NAMALWA (cell line): ENCODE measurements around the gene CST3.
"Not testable (repeated sequence)": the region's sequence is repeated elsewhere in the genome, so short reads cannot be mapped to it uniquely, and the experiment has no call there.

ENCODE experiments used
- DNase-seq: peaks from one replicate; pipeline ENCODE4 v3.0.0-alpha.2; 2015; ENCODE audit warnings: low spot score

The CST3 gene

DNA sequence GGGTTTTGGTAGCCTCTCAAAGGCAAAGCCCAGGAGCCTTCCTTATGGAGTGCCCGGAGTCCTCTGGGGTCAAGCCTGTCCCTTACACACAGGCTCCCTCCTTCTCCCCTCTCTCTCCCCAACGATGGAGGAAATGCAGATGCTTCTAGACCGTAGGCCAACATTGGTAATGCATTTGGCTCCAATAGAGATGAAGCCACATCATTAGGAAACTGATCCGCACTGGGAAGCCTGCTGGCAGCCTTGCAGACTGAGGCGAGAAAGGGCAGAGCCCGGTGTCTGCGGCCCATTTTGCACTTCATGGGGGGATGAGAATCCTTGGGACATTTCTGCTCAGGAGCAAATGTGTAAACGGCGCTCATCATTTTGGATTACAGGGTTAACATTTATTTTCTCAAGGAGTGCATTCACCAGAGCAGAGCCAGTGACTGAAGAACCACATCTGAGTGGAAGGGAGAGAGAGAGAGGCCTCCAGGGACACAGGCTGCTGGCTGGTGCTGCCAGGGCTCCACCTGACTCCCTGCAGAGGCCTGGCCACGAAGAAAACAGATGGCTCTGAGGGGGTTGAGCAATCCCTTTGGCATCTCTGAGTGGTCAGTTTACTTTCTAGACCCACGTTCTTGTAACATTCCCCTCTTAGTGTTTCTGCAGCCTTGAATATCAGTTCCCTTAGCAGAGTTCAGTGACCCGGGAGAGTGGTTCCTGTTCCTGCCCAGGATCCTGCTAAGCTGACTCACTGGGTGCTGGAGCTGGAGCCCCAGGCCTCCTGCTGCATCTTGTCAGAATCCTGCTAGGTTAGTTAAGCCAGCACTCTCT lies 4.4 kb upstream of the CST3 start:
- no peak for DNase-seq

DNA sequence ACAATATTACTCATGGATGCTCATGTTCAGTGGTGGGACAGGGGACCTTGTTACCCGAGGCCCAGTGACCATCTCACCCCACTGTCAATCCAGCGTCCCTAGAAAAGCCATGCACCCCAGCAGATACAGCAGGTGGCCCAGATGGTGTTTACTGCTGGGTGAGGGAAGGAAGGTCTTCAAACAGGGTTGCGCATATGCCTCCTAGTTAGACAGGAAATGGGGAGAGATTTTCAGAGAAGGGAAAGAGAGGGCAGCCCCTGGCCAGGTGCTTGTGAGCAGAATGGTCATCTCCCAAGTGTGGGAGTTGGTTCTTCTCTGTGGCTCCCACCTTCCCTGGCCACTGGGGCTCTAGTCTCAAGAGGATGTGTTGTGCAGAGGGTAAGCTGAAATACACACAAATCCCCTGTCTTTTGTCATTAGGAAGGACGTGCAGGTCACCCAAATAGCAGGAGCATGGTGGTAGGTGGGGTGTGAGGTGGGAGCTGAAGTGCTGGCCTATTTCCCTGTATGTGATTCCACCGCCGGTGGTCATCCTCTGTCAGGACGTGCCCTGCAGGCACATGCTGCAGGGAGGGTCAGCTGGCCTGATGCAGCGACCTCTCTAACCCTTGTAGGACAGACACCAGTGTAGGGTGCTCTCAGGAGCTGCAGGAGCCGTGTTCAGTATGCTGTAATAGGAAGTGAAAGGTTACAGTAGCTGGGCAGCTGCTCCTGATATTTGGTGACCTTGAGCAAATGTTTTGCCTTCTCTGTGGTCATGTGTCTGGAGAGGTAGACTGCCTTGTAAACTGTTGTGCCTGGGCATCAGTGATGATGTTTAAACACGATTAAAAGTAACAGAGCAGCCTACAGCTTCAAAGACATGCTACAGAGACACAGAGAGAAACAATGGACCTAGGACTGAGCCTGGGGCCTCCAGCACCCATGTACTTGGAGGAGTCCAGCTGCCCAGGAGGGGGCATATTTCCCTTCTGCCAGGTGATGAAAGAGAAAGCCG lies 3.2 kb upstream of the CST3 start:
- DNase-seq, result no peak

DNA sequence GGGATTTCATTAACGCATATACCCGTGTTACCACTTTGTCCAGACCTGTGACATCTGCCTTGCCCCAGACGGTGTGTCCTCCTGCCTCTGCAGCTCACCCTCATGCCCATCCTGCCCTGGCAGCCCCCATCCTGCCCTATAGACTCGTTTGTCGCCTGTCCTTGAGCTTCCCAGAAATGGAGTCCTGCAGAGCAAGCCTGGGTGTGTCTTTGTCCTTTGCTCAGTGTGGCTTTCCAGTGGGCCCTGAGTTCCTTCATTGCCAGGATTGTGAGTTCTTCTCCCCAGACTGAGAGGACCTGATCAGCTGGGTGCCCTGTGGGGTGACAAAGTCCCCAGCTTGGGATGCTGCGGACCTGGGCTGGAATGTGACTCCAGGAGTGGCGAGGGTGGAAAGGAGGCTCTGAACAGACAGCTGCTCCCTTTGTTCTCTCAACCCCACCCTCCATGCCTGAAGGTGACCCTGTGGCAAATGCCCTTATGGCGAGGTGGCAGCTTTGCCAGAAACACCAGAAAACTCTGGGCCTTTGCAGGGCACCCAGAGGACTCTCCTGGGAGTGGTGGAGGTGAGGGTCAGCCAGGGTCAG lies 2.4 kb upstream of the CST3 start:
- DNase-seq, result no peak

DNA sequence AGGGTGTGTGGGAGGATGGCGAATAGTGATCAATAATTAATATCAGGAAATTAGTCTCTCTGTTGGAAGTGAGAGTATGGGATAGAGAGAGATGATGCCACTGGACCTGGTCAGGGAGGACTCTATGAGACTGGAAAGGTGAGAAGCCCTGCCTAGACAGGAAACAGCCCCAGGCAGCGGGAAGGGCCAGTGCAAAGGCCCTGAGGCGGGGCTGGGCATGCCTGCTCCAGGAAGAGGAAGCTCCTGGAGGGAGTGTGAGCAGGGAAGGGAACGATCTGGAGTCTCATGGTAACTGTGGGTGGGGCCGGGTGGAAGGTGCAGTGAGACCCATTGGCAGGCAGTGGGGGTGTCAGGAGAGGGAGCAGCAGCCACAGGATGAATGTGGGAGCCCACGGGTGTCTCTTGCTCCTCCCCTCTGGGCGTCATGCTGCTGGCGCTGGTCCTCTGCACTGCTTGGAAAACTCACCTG lies 1.8 kb upstream of the CST3 start:
- DNase-seq, result no peak

DNA sequence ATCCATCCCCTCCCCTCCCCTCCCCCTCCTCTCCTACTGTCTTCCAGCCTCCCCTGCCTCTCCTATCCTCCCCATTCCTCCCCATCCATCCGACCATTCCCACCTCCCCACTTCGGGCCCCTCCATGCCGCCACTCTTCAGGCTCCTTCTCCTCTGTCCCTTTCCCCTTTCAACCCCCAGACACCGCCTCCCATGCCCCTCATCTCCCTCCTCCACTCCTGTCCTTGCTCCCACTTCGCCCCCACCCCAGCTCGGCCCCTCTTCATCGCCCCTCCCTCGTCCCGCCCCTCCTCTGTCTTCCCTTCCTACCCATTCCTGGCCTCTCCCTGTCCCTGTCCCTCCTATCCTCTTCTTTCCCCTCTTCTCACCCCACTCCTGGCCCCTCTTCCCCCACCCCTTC lies 554 bp upstream of the CST3 start:
- DNase-seq, result no peak

DNA sequence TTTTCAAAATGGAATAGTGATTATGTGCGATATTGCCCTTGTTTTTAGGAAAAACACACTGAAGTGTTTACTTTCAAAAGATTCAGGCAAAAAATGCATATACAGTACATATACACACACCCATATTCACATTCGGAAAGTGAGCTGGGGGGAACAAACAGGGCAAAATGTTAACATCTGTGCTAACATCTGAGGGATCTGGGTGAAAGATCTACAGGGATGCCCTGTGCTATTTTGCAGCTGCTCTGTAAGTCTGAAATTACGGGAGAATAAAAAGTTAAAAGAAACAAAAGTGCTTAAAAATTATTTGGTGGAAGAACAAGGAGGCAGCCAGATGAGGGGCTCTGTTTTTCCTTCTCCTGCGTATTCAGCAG lies 860 bp downstream of the CST3 start:
- DNase-seq, result no peak

DNA sequence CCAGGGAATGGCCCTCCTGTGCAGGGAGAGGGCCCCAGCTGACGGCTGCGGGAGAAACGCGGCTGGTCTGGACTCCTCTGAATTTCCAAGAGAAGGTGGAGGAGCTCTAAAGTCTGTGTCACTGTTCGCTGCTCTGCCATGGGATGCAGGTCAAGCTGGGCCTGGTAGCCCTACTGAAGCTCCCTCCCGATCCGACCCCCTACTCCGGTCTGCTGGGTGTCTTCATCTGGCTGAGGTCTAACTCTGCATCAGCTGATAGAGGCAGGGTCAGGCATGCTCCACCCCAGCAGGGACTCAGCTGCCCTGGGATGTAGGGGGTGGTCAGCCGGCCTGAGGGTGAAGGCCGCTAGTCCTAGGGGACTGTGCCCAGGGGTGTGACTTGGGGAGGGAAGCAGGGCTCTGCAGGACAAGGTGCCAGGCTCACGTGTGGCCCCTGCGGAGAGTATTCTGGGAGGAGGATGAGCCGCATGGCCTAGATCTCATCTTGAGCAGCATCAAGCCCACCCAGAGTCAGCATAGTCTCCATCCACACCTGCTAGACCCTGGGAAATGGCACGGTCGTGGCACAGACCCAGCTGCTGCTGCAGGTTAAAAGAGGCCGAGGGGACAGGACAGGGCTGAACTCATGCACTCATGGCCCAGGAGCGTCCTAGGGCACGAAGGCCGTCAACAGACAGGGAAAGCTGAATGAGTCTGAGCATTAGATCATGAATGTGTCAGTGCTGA lies 1.4 kb downstream of the CST3 start:
- DNase-seq, result no peak

DNA sequence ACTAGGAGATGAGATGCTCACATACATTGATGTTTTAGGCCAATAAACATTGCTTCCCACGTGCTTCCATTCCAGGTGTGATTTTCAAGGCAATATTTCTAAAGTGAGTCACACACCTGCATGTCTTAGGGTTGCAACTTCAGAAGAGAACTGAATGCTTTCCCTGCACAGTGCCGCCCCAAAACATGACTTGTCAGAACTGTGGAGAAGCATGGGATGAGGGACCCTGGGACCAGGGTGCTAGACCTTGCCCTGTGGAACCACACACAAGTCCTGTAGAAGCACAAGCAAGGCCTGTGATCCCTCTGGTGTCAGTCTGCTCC lies 2.0 kb downstream of the CST3 start:
- DNase-seq, result not testable (repeated sequence)

DNA sequence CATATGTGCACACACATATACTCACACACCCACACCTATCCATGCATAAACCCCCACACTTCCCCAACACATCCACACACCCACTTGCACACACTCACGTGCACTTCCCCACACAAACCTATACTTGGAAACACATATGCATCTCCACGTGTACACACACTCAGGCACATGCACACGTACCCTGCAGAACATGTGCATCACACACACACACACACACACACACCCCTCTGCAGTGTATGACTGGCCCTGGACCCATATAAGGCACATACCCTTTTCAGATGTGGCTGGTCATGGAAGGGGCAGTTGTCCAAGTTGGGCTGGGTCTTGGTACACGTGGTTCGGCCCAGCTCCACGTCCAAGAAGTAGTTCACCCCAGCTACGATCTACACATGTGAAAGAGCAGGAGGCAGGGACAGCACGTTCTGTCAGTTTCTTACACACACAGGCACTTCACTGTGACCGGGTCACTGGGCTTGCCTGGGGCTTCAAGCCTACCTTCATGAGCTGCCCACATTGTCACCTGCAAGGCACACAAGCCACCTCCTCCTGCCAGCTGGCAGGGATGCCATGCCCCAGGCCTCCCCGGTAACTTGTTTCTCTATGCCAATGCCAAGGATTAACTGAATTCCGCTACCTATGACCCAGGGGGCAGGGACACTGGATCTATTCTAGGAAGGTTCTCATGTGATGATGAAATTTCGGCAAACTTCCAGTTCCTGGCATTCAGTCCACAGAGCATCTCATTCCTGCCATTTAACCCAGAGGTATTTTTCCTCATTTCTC lies 2.6 kb downstream of the CST3 start:
- no peak for DNase-seq

DNA sequence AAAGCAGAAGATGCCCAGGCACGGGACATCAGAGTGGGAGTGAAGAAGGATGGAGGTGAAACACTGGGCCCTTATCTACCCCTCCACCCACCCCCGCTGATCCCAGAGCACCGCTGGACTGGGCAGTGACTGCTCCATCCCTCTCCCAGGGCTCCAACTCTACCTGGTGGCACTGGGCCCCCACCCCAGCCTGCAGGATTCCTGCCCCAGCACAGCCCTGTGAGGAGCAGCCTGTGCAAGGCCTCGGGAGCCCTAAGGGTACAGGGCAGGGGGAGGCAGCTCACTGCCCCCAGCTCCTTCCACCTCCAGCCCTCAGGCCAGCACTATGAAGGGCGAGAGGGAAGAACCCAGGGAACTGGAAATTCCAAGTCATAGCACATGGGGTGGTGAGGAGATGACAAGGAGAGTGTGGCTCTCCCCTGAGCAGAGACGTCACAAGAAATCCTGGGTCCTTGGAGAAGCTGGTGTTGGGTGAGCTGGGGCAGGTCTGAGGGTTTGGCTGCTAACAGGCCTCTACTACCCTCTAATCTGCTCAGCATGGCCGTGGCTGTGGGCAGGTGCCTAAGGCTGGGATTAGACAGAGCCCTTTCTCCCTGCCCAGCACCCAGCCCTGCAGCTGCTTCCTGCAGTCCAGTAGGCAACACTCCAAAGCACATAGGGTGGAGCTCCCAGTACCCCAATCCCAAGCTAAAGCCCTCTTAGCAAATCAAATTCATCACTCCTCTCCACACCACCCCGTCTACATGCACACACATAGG lies 3.5 kb downstream of the CST3 start:
- no peak for DNase-seq

DNA sequence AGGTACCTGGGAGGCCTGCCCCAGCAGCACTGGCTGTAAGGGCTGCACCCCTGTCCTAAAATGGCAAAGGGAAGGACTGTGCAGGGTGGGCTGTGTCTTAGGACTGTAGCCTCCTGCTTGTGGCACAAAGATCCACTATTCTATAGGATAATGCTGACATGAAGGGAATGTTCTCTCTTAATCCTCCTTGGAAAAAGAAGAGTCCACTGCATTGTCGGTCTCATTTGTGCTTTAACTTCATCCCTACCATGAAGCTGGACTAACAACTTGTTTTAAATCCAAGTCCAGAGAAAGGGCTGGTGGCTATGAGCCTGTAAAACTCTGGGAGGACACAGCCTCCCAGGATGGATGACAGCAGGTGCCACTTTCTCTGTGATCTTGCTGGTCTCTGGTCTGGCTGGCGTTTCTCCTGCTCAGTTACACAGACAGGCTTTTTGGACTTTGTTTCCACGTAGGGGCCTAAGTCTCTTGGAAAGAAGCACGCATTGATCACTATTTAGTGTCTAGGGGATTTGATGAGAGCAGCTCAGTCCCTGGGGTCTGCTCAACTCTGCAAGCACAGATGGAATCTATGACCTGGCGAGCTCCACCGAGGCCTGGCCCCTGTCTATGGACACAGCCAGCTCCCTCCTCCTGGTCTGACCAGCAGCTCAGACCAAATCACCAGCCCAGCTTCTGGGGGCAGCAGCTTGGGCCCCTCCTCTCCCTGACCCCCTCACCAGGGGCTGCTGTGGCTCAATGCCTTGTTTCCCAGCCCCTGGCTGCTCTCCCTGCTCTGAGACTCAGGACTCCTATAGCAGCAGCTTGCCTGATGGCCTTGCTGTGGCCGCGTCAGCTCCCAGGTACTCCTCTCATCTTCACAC lies 4.8 kb downstream of the CST3 start:
- DNase-seq, result no peak

DNA sequence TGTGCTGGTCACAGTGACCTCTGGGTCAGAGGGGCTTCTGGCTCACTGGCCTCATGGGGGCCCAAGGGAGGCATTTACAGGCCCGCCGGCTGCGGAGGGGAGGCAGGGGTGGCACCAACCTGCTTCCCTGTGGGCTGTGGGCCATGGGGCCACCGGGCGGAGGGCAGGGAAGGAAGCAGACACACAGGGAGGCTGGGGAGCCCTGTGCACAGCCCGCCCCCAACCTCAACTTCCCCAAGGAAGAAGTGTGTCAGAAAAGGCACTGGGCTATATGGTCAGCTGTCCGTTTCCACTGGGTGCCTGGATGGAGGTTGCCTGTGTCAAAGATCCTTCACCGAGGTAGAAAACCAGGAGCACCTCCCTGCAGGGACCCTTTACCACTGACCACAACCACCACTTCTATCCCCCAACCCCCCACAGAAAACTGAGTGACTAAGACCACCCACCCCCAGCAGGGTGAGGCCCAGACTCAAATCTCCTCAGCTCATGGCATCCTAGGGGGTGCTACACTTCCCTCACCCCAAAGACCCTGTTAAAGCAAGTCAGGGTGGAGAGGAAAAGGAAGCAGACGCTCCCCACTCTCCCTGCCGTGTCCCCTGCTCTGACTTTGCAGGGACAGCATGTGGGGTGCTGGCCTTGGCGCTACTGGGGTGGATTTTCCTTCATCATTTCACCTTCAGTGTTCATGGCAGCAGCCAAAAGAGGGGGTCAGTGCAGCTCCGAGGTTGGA lies 5.6 kb downstream of the CST3 start:
- no peak for DNase-seq

DNA sequence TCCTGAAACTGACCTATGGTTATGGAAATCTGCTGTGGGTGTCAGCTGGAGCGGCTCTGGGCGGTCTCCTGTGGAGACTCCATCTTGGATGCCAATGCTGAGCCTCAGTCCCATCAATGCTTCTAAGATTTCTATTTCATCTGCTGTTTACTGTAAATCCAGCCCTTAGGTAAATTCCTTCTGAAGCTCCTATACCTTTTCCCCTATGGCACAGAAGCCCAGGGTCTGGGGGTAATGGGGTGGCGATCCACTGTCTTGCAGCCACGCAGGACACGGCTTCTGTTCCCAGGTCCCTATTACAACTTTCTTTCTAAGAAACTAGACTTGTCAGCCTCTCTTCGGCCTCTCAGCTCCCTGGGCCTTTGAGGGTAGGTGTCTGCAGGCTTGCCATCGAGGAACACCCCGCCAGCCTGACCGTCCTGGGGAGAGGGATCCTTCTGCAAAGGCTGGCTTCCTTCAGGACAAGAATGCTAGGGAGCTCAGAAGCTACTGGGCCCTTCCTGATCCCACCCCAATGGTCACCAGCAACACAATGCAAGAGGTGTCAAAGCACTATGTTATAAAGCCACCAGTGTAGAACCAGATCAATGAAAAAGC lies 6.4 kb downstream of the CST3 start:
- DNase-seq, result no peak

DNA sequence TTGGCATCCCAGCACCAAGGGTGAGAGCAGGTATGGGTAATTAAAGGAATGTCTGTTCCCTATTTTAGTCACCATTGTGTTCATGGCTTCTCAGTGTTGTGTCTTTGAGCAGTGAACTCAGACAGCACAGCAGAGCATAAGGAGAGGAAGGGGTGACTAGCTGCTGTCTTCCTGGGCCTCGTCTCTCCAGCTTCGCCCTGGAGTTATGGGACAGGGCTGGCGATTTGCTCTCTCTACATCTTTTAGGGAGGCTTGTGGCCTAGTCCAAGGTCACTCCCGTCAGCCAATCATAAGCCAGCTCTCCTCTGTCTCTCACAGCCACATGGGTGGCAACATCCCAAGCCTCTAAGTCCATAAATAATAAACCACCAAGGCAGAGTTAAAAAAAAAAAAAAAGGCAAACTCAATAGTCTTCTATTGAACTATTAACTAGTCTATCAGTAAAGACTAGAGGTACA lies 7.3 kb downstream of the CST3 start:
- no peak for DNase-seq

DNA sequence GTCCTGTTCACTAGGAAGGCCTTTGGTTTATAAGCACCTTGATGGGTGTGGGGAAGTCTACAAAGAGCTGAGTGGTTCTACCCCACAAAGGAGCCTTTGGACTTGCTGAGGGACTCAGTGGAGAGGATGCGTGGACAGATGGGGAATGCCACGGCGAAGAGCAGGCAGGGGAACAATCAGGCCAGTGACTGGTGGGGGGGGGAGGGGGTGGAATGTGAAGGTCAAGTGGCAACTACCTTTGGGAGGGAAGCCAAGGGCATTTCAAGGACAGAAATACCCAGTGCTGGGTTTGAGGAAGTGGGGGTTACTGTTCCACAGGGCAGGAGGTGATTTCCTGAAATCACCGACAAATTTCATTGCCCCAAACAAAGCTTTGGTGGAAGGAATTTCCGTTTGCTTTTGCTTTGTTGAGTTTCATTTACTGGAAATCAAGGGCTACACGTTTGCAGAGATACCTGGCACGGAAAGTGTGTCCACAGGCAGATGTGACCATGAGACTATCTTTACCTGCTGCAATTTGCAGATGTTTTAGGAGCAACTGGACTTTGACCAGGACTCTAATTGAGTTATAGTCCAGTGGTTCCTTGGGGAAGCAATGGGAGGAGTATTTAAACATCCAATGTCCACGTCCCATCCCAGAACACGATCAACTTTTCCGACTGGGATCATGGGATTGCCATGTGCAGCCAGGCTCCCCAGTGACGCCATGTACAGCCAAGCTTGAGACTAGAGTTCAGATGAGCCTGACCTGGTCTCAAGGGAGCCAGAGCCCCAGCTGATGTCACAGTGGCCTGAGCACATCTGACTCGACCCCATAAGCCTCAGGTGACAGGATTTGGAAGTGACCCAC lies 8.0 kb downstream of the CST3 start:
- DNase-seq, result no peak

DNA sequence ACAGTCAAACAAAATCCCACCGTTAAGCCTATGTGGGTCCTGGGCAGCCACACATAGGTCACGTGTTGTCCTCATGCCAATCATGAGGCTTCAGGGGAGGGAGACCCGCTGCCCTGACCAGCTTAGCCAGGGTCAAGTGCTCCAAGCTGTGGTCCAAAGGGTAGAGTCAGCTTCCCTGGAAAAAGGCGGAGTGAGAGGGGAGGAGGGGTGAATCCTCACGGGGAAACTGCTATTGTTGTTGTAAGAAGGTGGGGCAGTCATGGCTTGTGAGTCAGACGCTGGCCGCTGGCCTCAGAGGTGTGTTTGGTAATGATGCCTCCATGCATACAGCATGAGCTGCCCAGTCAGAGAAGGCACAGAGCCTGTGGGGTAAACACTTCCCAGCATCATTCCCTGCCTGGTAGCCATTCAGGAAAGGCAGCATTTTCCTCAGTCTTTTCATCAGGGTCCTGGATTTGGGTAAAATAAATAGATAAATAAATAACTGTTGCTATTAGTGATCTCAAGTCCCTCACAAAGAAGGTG lies 8.7 kb downstream of the CST3 start:
- no peak for DNase-seq

DNA sequence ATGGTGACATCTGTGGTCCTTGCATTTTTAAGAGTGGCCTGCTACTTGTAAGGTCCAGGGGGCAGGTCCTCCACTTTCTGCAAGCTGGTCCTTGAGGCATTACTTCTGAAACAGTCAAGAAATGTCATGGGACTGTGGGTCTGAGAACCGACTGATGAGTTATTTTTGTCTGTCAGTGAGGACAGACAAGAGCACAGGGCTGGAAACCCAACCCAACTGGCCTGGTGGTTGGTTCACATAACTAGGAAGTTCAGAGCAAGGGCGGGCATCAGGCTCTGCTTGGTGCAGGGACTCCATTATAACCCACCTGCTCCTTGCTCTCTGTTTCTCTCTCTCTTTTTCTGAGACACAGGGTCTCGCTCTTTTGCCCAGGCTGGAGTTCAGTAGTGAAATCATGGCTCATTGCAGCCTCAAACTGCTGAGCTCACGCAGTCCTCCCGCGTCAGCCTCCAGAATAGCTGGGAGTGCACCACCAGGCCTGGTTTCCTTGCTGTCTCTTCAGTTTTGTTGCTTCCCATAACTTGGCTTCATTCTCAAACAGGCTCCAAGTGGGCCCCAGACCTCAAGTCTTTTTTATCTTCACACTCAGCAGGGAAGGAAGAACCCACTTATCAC lies 9.2 kb downstream of the CST3 start:
- no peak for DNase-seq
